SJSA1 (cell line): Measurements from ENCODE around the gene SRRM1. TPM values are rescaled to one million over a fixed set of nuclear protein-coding genes. Genes with fewer than 3 reads are reported as not detected.
"Not testable (repeated sequence)": the region's sequence is repeated elsewhere in the genome, so short reads cannot be mapped to it uniquely, and the experiment has no call there.

Experiments
- DNase-seq, 2 experiments: peaks; one replicate each; pipeline ENCODE4 v3.0.0-alpha.2; 2015 to 2020; ENCODE audit warnings: low spot score in 2 of 2, low read depth in 1 of 2
- H3K27ac ChIP-seq: fragments of 250-450 bp; sonication (Bioruptor Pico); 2 replicates; pipeline ENCODE4 v1.5.1; 2020; ENCODE audit warnings: mild to moderate bottlenecking, moderate library complexity
- H3K27me3 ChIP-seq: fragments of 250-450 bp; sonication (Bioruptor Pico); replicated peaks from 2 replicates; pipeline ENCODE4 v1.5.1; 2020; ENCODE audit warnings: mild to moderate bottlenecking, moderate library complexity
- H3K36me3 ChIP-seq: fragments of 250-450 bp; sonication (Bioruptor Pico); 2 replicates; pipeline ENCODE4 v1.5.1; 2020; ENCODE audit warnings: mild to moderate bottlenecking
- H3K4me1 ChIP-seq: fragments of 250-450 bp; sonication (Bioruptor Pico); replicated peaks from 2 replicates; pipeline ENCODE4 v1.6.1; 2021; ENCODE audit warnings: mild to moderate bottlenecking
- H3K4me3 ChIP-seq: fragments of 250-450 bp; sonication (Bioruptor Pico); 2 replicates; pipeline ENCODE4 v1.5.1; 2020; ENCODE audit warnings: mild to moderate bottlenecking
- H3K9me3 ChIP-seq: fragments of 250-450 bp; sonication (Bioruptor Pico); replicated peaks from 2 replicates; pipeline ENCODE4 v1.5.1; 2020; ENCODE audit warnings: mild to moderate bottlenecking
- total RNA-seq: library from RNA; depleted of rRNA; stranded (reverse); fragments of >200 nt; shearing (Covaris generic); gene quantifications from 2 replicates; pipeline ENCODE4 v1.2.3, GENCODE V29; 2014

The SRRM1 gene
- total RNA-seq, 1 experiment from 2014 or later = 35.9 TPM

DNA sequence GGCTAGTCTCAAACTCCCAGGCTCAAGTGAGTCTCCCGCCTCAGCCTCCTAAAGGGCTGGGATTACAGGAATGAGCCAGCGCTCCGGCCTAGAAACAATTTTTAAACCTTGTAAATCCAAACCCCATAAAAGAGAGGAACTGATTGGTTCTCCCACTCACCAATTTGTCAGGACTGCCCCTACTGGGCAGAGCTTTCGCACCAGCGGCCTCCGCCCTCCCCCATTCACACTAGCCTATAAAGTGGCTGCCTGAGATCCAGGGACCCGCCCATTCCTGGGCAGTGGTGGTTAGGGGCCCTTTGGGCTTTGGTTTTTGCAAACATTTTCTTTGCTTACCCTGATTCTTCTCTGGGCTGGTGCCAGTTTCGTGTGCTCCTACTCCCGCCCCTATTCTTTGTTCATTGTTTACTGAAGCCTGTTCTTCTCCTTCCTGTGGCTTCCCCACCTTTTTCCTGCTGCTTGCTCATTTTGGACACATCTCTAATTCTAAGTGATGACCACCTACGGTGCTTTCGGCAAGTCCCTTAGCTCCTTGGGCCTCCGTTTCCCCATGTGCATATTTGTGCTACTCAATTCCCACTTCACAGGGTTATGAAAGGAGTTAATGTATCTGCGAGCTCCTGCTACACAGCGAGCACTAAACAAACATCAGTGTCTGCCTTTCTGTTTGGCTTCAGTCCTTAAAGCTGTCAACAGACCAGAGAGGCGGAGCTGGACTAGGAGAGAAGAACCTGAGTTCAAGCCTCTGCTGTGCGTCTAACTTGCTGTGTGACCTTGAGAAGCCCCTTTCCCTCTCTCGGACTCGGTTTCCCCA lies 62.4 kb downstream of the SRRM1 start:
- Histone ChIP-seq H3K36me3 (no peaks in the 10 kb centered on the region), H3K27me3 (no peaks in the 10 kb centered on the region), H3K4me1 (peaks cover 56% of the 10 kb centered on the region), H3K4me3 (peak overlapping the region; percentile 6), H3K9me3 (no peaks in the 10 kb centered on the region), H3K27ac (peak overlapping the region; percentile 92)
- peak; percentile 99 to 100 for DNase-seq

DNA sequence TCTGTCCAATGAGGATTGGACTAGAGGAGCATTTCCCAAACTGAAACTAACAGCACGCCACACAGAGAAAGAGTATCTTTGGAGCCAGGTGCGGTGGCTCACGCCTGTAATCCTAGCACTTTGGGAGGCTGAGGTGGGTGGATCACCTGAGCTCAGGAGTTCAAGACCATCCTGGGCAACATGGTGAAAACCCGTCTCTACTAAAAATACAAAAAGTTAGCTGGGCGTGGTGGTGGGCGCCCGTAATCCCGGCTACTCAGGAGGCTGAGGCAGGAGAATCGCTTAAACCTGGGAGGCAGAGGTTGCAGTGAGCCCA lies 62.9 kb downstream of the SRRM1 start:
- Histone ChIP-seq H3K27ac (peak overlapping the region; percentile 49), H3K4me3 (peak overlapping the region; percentile 6; the same call in 1 of the 2 replicates), H3K4me1 (peaks cover 56% of the 10 kb centered on the region)
- not testable (repeated sequence) for H3K9me3 ChIP-seq, H3K36me3 ChIP-seq, DNase-seq, H3K27me3 ChIP-seq

DNA sequence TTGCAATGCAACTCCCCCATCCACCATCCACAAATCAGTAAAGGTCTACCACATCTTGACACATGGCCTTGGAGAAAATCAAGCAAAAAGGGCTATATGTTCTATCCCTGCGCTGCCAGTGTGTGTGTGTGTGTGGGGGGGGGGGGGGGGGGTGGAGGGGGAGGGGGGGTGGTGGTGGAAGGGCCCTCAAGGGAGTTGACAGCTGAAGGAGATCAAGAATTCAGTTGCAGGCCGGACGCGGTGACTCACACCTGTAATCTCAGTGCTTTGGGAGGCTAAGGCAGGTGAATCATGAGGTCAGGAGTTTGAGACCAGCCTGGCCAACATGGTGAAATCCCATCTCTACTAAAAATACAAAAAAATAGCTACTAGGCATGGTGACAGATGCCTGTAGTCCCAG lies 64.6 kb downstream of the SRRM1 start:
- no peak overlapping the region for H3K27ac ChIP-seq
- no peaks in the 10 kb centered on the region for H3K36me3 ChIP-seq
- H3K9me3 ChIP-seq = no peaks in the 10 kb centered on the region
- H3K4me3 ChIP-seq = no peak overlapping the region
- DNase-seq = peak in 1 of 2 experiments; percentile 66
- H3K4me1 ChIP-seq = peaks cover 53% of the 10 kb centered on the region
- no peaks in the 10 kb centered on the region for H3K27me3 ChIP-seq

DNA sequence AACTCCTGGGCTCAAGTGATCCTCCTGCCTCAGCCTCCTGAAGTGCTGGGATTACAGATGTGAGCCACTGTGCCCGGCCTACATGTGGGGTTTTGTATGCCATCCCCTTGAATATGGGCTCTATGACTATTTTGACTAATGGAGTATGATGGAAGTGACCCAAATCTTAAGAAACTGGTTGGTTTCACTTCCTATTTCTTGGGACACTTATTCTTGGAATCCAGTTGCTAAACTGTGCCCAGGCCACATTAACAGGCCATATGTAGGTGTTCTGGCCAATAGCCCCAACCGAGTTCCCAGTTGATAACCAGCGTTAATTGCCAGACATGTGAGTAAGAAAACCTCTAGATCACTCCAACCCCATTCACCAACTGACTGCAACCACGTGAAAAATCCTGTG lies 65.8 kb downstream of the SRRM1 start:
- no peaks in the 10 kb centered on the region for H3K36me3 ChIP-seq
- no peaks in the 10 kb centered on the region for H3K9me3 ChIP-seq
- no peaks in the 10 kb centered on the region for H3K27me3 ChIP-seq
- no peak overlapping the region for H3K27ac ChIP-seq
- no peak overlapping the region for H3K4me3 ChIP-seq
- no peak for DNase-seq
- peaks cover 57% of the 10 kb centered on the region for H3K4me1 ChIP-seq

DNA sequence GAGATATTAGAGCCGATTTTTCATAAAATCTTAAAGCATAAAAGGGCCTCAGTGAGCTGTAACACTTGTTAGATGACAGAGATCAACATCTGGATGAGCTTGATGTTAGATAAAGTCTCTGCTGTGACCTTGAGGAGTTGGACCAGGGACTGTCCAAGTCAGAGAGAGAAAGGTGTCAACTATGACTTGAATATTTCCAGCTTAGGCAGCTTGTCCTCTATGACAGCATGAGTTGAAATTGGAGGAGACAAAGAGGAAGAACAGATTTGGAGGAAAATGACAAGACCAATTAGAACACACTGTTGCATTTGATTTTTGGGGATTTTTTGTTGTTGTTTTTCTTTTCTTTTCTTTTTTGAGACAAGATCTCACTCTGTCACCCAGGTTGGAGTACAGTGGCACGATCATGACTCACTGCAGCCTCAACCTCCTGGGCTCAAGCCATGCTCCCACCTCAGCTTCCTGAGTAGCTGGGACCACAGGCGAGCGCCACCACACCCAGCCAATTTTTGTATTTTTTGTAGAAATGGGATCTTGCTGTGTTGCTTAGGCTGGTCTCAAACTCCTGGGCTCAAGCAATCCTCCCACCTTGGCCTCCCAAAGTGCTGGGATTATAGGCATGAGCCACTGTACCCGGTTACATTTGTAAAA lies 66.8 kb downstream of the SRRM1 start:
- Histone ChIP-seq H3K27ac (no peak overlapping the region), H3K4me1 (peaks cover 58% of the 10 kb centered on the region), H3K4me3 (no peak overlapping the region), H3K9me3 (no peaks in the 10 kb centered on the region), H3K36me3 (no peaks in the 10 kb centered on the region; the same call in 1 of the 2 replicates), H3K27me3 (no peaks in the 10 kb centered on the region)
- DNase-seq = no peak

DNA sequence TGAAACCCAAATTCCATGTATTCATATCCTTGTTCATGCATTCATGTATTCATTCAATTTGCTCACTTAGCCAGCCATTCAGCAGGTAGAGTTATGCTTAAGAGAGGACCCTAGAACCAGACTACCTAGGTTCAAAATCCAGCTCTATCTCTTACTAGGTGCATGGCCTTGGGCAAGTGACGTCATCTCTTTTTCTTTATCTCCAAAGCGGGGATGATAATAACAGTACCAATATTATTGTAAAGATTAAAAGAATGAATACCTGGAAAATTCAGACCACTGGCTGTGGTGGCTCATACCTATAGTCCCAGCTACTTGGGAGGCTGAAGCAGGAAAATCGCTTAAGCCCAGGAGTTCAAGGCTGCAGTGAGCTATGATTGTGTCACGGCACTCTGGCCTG lies 68.2 kb downstream of the SRRM1 start:
- no peaks in the 10 kb centered on the region for H3K9me3 ChIP-seq
- no peak overlapping the region for H3K4me3 ChIP-seq
- no peaks in the 10 kb centered on the region; the same call in 1 of the 2 replicates for H3K36me3 ChIP-seq
- H3K4me1 ChIP-seq = peaks cover 52% of the 10 kb centered on the region
- no peaks in the 10 kb centered on the region for H3K27me3 ChIP-seq
- DNase-seq = no peak
- no peak overlapping the region for H3K27ac ChIP-seq

DNA sequence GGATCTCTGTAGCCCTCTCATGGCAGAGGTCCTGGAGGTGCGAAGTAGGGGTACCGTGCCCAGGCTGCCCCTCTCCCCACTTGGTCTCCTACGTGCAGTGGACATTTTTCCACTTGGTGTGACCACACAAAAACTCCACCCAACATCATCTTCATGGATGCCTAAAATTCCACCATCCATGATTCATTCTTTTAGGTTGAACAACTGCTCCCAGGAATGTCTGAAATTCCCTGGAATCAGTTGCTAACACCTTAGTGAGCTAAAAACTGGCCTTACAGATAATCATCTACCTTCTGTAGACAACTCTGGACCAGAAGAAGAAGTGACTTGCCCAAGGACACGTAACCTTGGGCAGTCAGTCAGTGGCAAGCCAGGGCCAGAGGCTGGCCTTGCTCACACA lies 70.1 kb downstream of the SRRM1 start:
- no peaks in the 10 kb centered on the region for H3K27me3 ChIP-seq
- no peaks in the 10 kb centered on the region for H3K9me3 ChIP-seq
- DNase-seq = peak in 1 of 2 experiments; percentile 51
- peaks cover 37% of the 10 kb centered on the region for H3K4me1 ChIP-seq
- no peaks in the 10 kb centered on the region; the same call in 1 of the 2 replicates for H3K36me3 ChIP-seq
- no peak overlapping the region for H3K4me3 ChIP-seq
- H3K27ac ChIP-seq = peak overlapping the region; percentile 75

DNA sequence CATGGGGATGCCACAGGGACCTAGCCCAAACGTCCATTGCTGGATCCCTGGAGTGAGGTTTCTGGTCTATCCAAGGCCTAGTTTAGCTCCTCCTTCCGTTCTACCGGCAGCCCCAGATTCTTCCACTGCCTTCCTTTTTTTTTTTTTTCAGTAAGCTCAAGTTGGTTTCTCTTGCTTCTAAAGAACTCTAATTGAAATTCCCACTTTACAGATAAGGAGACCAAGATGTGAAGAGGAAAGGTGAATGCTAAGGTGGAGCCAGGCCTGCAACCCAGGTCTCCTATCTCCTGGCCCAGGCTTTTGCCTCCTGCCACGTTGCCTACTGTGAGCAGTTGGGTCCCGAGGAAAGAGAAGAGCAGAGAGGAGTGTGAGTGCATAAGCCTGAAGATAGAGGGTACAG lies 70.6 kb downstream of the SRRM1 start:
- DNase-seq = no peak
- no peaks in the 10 kb centered on the region; the same call in 1 of the 2 replicates for H3K36me3 ChIP-seq
- peaks cover 40% of the 10 kb centered on the region for H3K4me1 ChIP-seq
- no peaks in the 10 kb centered on the region for H3K27me3 ChIP-seq
- H3K9me3 ChIP-seq = no peaks in the 10 kb centered on the region
- no peak overlapping the region for H3K4me3 ChIP-seq
- H3K27ac ChIP-seq = peak overlapping the region; percentile 75

DNA sequence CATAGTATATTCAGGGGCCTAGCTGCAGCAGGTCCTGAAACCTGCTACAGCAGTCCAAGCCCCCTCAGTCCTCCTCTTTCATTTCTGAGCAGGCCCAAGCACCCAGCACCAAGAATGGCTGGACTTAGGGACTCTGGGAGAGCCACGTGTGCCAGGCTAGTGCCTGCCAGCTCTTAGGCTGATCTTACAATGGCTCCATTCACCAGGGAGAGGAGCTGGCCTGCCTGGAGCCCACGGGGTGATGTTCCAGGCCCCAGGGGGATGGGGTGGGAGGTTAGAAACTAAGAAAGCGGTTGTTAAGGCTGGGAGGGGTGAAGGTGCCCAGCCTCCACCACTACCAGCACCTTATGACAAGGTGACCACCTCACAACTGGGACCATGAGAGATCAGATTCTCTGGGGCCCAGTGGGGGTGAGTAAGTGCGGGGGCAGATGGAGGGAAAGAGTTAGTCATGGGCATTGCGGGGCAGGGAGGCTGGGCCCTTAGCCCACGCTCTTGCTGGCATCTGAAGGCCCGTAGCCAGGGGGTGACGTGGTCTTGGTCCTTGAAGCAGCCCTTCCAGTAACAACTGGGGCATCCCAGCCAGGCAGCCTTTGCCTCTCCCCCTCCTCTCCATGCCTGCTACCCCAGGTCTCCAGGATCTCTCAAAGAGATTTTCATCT lies 71.9 kb downstream of the SRRM1 start:
- no peaks in the 10 kb centered on the region for H3K9me3 ChIP-seq
- H3K27ac ChIP-seq = no peak overlapping the region
- H3K4me3 ChIP-seq = no peak overlapping the region
- H3K36me3 ChIP-seq = no peaks in the 10 kb centered on the region; the same call in 1 of the 2 replicates
- peaks cover 49% of the 10 kb centered on the region for H3K4me1 ChIP-seq
- no peak for DNase-seq
- no peaks in the 10 kb centered on the region for H3K27me3 ChIP-seq

DNA sequence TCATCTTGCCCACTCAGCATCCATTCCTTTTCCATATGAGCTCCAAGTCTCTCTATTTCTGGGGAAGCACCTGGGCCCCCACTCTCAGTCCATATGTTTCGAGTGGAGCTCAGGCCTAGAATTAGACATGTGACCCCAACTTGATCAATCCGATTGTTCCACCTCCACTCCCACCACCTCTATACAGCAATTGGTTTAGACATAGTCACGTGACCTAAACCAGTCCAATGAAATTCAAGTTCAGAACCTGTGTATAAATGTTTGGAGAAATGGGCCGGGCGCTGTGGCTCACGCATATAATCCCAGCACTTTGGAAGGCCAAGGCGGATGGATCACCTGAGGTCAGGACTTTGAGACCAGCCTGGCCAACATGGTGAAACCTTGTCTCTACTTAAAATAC lies 72.6 kb downstream of the SRRM1 start:
- DNase-seq = no peak
- Histone ChIP-seq H3K27ac (no peak overlapping the region), H3K36me3 (no peaks in the 10 kb centered on the region; the same call in 1 of the 2 replicates), H3K27me3 (no peaks in the 10 kb centered on the region), H3K4me1 (peaks cover 53% of the 10 kb centered on the region), H3K9me3 (no peaks in the 10 kb centered on the region), H3K4me3 (no peak overlapping the region)

DNA sequence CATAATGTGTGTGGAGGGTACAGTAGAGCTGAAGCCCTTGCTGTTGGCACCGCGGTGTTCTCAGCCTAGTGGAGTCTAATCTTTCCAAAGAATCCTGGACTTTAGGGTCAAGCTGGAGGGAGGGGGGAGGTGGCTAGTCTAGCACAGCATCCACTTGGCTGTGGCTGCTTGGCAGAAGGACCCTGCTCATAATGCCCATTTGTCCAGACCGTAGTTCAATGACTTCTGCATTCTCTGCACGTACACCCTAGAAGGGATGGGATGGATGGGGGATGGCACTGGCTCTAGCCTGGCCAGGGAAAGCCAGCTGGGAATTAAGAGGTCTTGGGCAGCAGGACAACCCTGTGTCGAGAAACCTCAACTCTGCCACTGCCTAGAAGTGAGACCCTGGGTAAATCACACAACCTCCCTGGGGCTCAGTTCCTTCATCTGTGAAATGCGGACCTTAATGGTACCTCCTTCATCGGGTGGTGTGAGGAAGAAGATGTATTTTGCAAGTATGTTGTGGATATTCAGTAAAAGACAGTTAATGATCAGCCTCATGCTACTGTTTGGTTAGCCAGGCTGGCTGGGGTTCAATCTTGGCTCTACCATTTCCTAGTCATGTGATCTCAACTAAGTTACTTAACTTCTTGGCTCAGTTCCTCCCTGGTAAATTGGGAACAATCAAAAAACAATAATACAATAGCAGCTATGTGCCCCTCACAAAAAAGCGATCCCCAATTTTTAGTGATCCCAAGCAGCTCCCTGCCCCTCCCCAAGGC lies 75.0 kb downstream of the SRRM1 start:
- no peak for DNase-seq
- Histone ChIP-seq H3K27me3 (no peaks in the 10 kb centered on the region), H3K27ac (peak overlapping the region; percentile 77; the same call in 1 of the 2 replicates), H3K4me1 (peaks cover 57% of the 10 kb centered on the region), H3K9me3 (no peaks in the 10 kb centered on the region), H3K36me3 (no peaks in the 10 kb centered on the region; the same call in 1 of the 2 replicates), H3K4me3 (no peak overlapping the region)

DNA sequence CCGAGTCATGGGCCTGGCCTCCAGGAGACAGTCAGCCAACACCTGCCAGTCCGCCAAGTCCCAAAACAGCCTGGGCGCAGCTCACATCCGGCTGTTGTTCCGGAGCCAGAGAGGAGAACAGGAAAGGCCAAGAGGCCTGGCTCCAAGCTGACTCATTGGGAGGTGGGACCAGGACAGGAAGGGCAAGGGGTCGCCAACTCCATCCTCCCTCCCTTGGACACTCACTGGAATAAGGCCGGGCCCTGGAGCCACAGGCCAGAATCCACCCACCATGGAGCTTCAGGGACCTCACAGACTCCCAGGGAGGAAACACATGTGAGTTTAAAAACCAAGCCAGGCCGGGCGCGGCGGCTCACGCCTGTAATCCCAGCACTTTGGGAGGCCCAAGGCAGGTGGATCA lies 77.0 kb downstream of the SRRM1 start:
- no peaks in the 10 kb centered on the region for H3K27me3 ChIP-seq
- H3K9me3 ChIP-seq = no peaks in the 10 kb centered on the region
- H3K27ac ChIP-seq = peak overlapping the region; percentile 77
- H3K4me3 ChIP-seq = no peak overlapping the region
- DNase-seq = peak; percentile 62 to 80
- no peaks in the 10 kb centered on the region for H3K36me3 ChIP-seq
- H3K4me1 ChIP-seq = peaks cover 54% of the 10 kb centered on the region

DNA sequence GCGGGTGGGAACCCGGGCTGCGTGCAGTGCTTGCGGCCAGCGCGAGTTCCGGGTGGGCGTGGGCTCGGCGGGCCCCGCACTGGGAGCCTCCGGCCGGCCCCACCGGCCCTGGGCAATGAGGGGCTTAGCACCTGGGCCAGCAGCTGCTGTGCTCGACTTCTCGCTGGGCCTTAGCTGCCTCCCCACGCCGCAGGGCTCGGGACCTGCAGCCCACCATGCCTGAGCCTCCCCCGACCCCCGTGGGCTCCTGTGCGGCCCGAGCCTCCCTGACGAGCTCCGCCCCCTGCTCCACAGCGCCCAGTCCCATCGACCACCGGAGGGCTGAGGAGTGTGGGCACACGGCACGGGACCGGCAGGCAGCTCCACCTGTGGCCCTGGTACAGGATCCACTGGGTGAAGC lies 78.4 kb downstream of the SRRM1 start:
- no peak overlapping the region for H3K4me3 ChIP-seq
- no peak for DNase-seq
- no peaks in the 10 kb centered on the region for H3K36me3 ChIP-seq
- no peaks in the 10 kb centered on the region for H3K27me3 ChIP-seq
- no peaks in the 10 kb centered on the region for H3K9me3 ChIP-seq
- H3K27ac ChIP-seq = no peak overlapping the region
- peaks cover 61% of the 10 kb centered on the region for H3K4me1 ChIP-seq
